H1 (cell line): ENCODE measurements around the gene STPG1. TPM values are rescaled to one million over a fixed set of nuclear protein-coding genes. Genes with fewer than 3 reads are reported as not detected.

Experiments
- CTCF ChIA-PET: fragments of 300-600 bp; sonication (Branson Sonifier 250); formaldehyde crosslinking; loops from one replicate; lab custom pipeline; 2021; ENCODE audit not compliant: partially characterized antibody; lab: Charles Lee
- POLR2A ChIA-PET: fragments of 300-600 bp; sonication (Branson Sonifier 250); formaldehyde crosslinking; loops from one replicate; lab custom pipeline; 2021; ENCODE audit warnings: inconsistent platforms; ENCODE audit not compliant: partially characterized antibody; lab: Charles Lee
- DNase-seq, 2 experiments: peaks; one replicate each; pipeline versions ENCODE4 v3.0.0 to v3.0.0-alpha.2; 2010 to 2022; ENCODE audit warnings: low spot score in 2 of 2, low read depth in 1 of 2, mixed read lengths in 1 of 2
- FAIRE-seq: peaks from 2 replicates; lab custom pipeline; 2011; peaks lifted over from hg19 to GRCh38; lab: Jason Lieb, UNC
- H2AFZ ChIP-seq: 2 replicates; pipeline ENCODE4 v1.8.1; 2012; ENCODE audit warnings: low read length, inconsistent platforms
- H2AK5ac ChIP-seq: 2 replicates; pipeline ENCODE4 v1.6.1; 2013; ENCODE audit warnings: low read depth, low read length
- H2BK120ac ChIP-seq: replicated peaks from 2 replicates; pipeline ENCODE3; 2013; ENCODE audit warnings: low read depth, low read length, inconsistent platforms
- H2BK12ac ChIP-seq: 2 replicates; pipeline ENCODE4 v1.6.1; 2013; ENCODE audit warnings: low read depth, low read length
- H2BK15ac ChIP-seq: 2 replicates; pipeline ENCODE4 v1.6.1; 2013; ENCODE audit warnings: low read length
- H2BK20ac ChIP-seq: 2 replicates; pipeline ENCODE4 v1.6.1; 2013; ENCODE audit warnings: low read length
- H2BK5ac ChIP-seq: 2 replicates; pipeline ENCODE4 v1.6.1; 2013; ENCODE audit warnings: low read depth, low read length
- H3K14ac ChIP-seq: 2 replicates; pipeline ENCODE4 v1.6.1; 2013; ENCODE audit warnings: inconsistent platforms; ENCODE audit not compliant: insufficient read length
- H3K18ac ChIP-seq: 2 replicates; pipeline ENCODE4 v1.6.1; 2013; ENCODE audit warnings: low read length; ENCODE audit errors: extremely low read depth
- H3K23ac ChIP-seq: 2 replicates; pipeline ENCODE4 v1.6.1; 2013; ENCODE audit warnings: inconsistent platforms; ENCODE audit not compliant: insufficient read length
- H3K23me2 ChIP-seq: 2 replicates; pipeline ENCODE4 v1.6.1; 2013; ENCODE audit warnings: low read depth, low read length
- H3K27ac ChIP-seq: 2 replicates; pipeline ENCODE4 v1.6.1; 2011; ENCODE audit warnings: low read depth, low read length, inconsistent platforms
- H3K27me3 ChIP-seq, 4 experiments: replicated peaks in 1 of 4; 1 replicate in 1 of 4; 2 replicates in 3 of 4; pipeline versions ENCODE4 v1.6.1 to v1.8.1; 2011 to 2013; ENCODE audit warnings: low read length in 3 of 4, mild to moderate bottlenecking in 3 of 4, inconsistent platforms in 2 of 4, mixed read lengths in 2 of 4, moderate library complexity in 1 of 4; ENCODE audit not compliant: control insufficient read depth in 3 of 4, insufficient read depth in 3 of 4; ENCODE audit errors: extremely low read depth in 1 of 4
- H3K36me3 ChIP-seq, 4 experiments: 2 replicates each; pipeline versions ENCODE4 v1.6.1 to v1.8.1; 2011 to 2013; ENCODE audit warnings: mild to moderate bottlenecking in 4 of 4, low read length in 3 of 4, moderate library complexity in 2 of 4, control low read depth in 1 of 4, inconsistent platforms in 1 of 4; ENCODE audit not compliant: insufficient read depth in 4 of 4, control insufficient read depth in 2 of 4
- H3K4ac ChIP-seq: replicated peaks from 2 replicates; pipeline ENCODE3; 2013; ENCODE audit warnings: low read length, low read depth, mixed read lengths, inconsistent platforms; ENCODE audit not compliant: insufficient read length
- H3K4me1 ChIP-seq, 4 experiments: replicated peaks in 1 of 4; 1 replicate in 1 of 4; 2 replicates in 3 of 4; pipeline versions ENCODE4 v1.6.1 to v1.8.1; 2011 to 2013; ENCODE audit warnings: low read length in 3 of 4, inconsistent platforms in 2 of 4, mixed read lengths in 1 of 4; ENCODE audit not compliant: insufficient read depth in 4 of 4, control insufficient read depth in 3 of 4
- H3K4me2 ChIP-seq, 2 experiments: 2 replicates each; pipeline versions ENCODE4 v1.6.1 to v1.8.1; 2011 to 2013; ENCODE audit warnings: low read depth in 2 of 2, low read length in 2 of 2, control low read depth in 1 of 2, inconsistent platforms in 1 of 2, mild to moderate bottlenecking in 1 of 2; ENCODE audit not compliant: insufficient read depth in 1 of 2
- H3K4me3 ChIP-seq, 4 experiments: fragments of 200-600, 300-600 bp in 1 of 4; sonication (generic), shearing (Covaris generic), sonication (Bioruptor Twin) in 1 of 4; 2 replicates each; pipeline versions ENCODE4 v1.5.1 to v1.8.1; 2011 to 2016; ENCODE audit warnings: low read length in 4 of 4, low read depth in 3 of 4, control low read depth in 2 of 4, inconsistent platforms in 2 of 4, mild to moderate bottlenecking in 2 of 4, mixed read lengths in 1 of 4, moderate library complexity in 1 of 4; ENCODE audit not compliant: insufficient read depth in 2 of 4; ENCODE audit errors: extremely low read depth in 1 of 4
- H3K56ac ChIP-seq: replicated peaks from 2 replicates; pipeline ENCODE3; 2013; ENCODE audit warnings: low read depth, mild to moderate bottlenecking, mixed read lengths, low read length, inconsistent platforms; ENCODE audit not compliant: insufficient read length
- H3K79me1 ChIP-seq: 2 replicates; pipeline ENCODE4 v1.6.1; 2013; ENCODE audit warnings: low read depth, low read length, control low read depth
- H3K79me2 ChIP-seq, 2 experiments: 2 replicates each; pipeline versions ENCODE4 v1.6.1 to v1.8.1; 2012 to 2013; ENCODE audit warnings: low read length in 2 of 2, mild to moderate bottlenecking in 2 of 2, inconsistent platforms in 1 of 2; ENCODE audit not compliant: insufficient read depth in 2 of 2, control insufficient read depth in 1 of 2
- H3K9ac ChIP-seq, 4 experiments: replicated peaks in 1 of 4; 1 replicate in 1 of 4; 2 replicates in 3 of 4; pipeline versions ENCODE4 v1.6.1 to v1.8.1; 2011 to 2013; ENCODE audit warnings: low read depth in 3 of 4, low read length in 3 of 4, control low read depth in 2 of 4, mild to moderate bottlenecking in 2 of 4, moderate library complexity in 2 of 4, inconsistent platforms in 1 of 4; ENCODE audit errors: extremely low read depth in 1 of 4
- H3K9me3 ChIP-seq, 2 experiments: 2 replicates each; pipeline versions ENCODE4 v1.6.1 to v1.8.1; 2012 to 2013; ENCODE audit warnings: mild to moderate bottlenecking in 2 of 2, moderate library complexity in 2 of 2, control low read depth in 1 of 2, inconsistent platforms in 1 of 2, low read depth in 1 of 2, low read length in 1 of 2, mixed read lengths in 1 of 2; ENCODE audit not compliant: insufficient read depth in 2 of 2
- H4K20me1 ChIP-seq, 2 experiments: replicated peaks in 1 of 2; 2 replicates each; pipeline versions ENCODE3 to v1.8.1; 2011 to 2013; ENCODE audit warnings: inconsistent platforms in 2 of 2, low read length in 2 of 2, mild to moderate bottlenecking in 1 of 2; ENCODE audit not compliant: insufficient read depth in 2 of 2, control insufficient read depth in 1 of 2
- H4K5ac ChIP-seq: 2 replicates; pipeline ENCODE4 v1.6.1; 2013; ENCODE audit warnings: low read length, low read depth, mixed read lengths, inconsistent platforms; ENCODE audit not compliant: insufficient read length
- H4K8ac ChIP-seq: 2 replicates; pipeline ENCODE4 v1.8.0; 2013; ENCODE audit warnings: mild to moderate bottlenecking, moderate library complexity, low read length, inconsistent platforms; ENCODE audit not compliant: insufficient read depth; ENCODE audit errors: extremely low read depth
- H4K91ac ChIP-seq: replicated peaks from 2 replicates; pipeline ENCODE3; 2013; ENCODE audit warnings: low read length, mixed read lengths, inconsistent platforms; ENCODE audit not compliant: insufficient read length
- BCL11A ChIP-seq, 2 experiments: IDR thresholded peaks; one replicate each; pipeline ENCODE4 v1.6.1; 2011; ENCODE audit warnings: low read depth in 2 of 2, low read length in 2 of 2, mild to moderate bottlenecking in 2 of 2
- CHD1 ChIP-seq: IDR thresholded peaks from 2 replicates; pipeline ENCODE4 v1.6.1; 2012; ENCODE audit warnings: low read depth, low read length, improper control_type of control experiment
- EZH2 ChIP-seq: fragments of 200-600 bp; sonication (generic); IDR thresholded peaks from 2 replicates; pipeline ENCODE4 v1.7.1; 2012; ENCODE audit warnings: low read depth, mild to moderate bottlenecking, moderate library complexity, low read length, inconsistent platforms; ENCODE audit not compliant: severe bottlenecking
- NRF1 ChIP-seq: IDR thresholded peaks from 2 replicates; pipeline ENCODE4 v1.6.1; 2011; ENCODE audit warnings: mild to moderate bottlenecking, low read depth, low read length, improper control_type of control experiment
- POU5F1 ChIP-seq: IDR thresholded peaks from 2 replicates; pipeline ENCODE4 v1.6.1; 2011; ENCODE audit warnings: low read depth, mild to moderate bottlenecking, low read length, moderate library complexity
- SIRT6 ChIP-seq: IDR thresholded peaks from one replicate; pipeline ENCODE4 v1.7.1; 2012; ENCODE audit warnings: low read length, inconsistent platforms
- YY1 ChIP-seq: IDR thresholded peaks from 2 replicates; pipeline ENCODE4 v1.6.1; 2011; ENCODE audit warnings: low read depth, mild to moderate bottlenecking, low read length
- WGBS, 2 experiments: shearing (Covaris generic) in 1 of 2; methylation state at CpG; one replicate each; pipeline versions ENCODE4 v1.1.6 to v1.1.7; 2013 to 2015; ENCODE audit warnings: low lambda C conversion rate in 2 of 2, mixed read lengths in 2 of 2, inconsistent platforms in 1 of 2, low coverage in 1 of 2, missing lambda C conversion rate in 1 of 2; ENCODE audit not compliant: insufficient replicate concordance in 2 of 2, insufficient coverage in 1 of 2, insufficient read length in 1 of 2; ENCODE audit errors: extremely low coverage in 1 of 2, missing lambda C conversion rate in 1 of 2; 5-methylcytosine and 5-hydroxymethylcytosine counted together
- polyA plus RNA-seq, 7 experiments: library from polyadenylated mRNA; depleted of rRNA in 3 of 7; stranded (reverse) in 5 of 7; unstranded in 2 of 7; fragments of >200 nt in 5 of 7; fragments of 200-250 nt in 2 of 7; gene quantifications; 1 replicate in 5 of 7; 2 replicates in 1 of 7; 4 replicates in 1 of 7; pipeline versions ENCODE4 v1.2.1 to v1.2.3, GENCODE V29; 2011 to 2013; ENCODE audit warnings: missing spikeins in 2 of 7, mixed read lengths in 2 of 7
- total RNA-seq: library from RNA; stranded (reverse); fragmentation: NEBNext Ultra II Directional; extraction: Animal tissue kit (Norgen Biotek cat#: 25700); gene quantifications from 2 replicates; pipeline ENCODE4 v1.2.1, GENCODE V29; 2021
- TF ChIP-seq, protein P1 (sequence below): IDR thresholded peaks from 2 replicates; pipeline ENCODE4 v1.6.1; 2011; ENCODE audit warnings: low read length, improper control_type of control experiment
- TF ChIP-seq, protein P2 (sequence below): IDR thresholded peaks from 2 replicates; pipeline ENCODE4 v1.6.1; 2012; ENCODE audit warnings: inconsistent platforms

The STPG1 gene
- total and polyA plus RNA-seq, 2 of the 8 experiments (the other 6 are each of a cell fraction or from before 2014, with no cell fraction given) = 10.3 to 11.2 TPM

DNA sequence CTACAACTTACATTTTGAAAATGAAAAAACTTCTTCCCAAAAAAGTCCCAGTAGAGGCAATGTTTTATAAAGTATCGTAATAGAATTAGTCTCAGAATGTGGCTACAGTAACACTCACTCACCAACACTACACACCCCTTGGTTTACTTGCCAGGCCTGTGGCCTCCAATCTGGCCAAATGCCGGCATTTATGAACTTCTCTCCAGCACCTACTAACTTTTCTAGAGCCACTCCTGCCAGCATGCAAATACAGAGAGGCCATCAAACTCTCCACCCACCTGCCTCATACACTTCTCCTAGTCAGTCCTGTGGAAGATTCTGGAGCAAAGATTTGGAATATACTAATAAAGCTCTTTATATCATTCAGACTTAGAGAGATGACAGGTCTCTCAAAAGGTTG is 32.3 kb downstream of the STPG1 start:
- H2AFZ ChIP-seq = no peak overlapping the region
- no peak overlapping the region for H3K27ac ChIP-seq
- no peak for DNase-seq
- H3K4me3 ChIP-seq = no peak overlapping the region
- H4K91ac ChIP-seq = no peak overlapping the region
- H3K9me3 ChIP-seq = no peaks in the 10 kb centered on the region
- H3K4ac ChIP-seq = no peak overlapping the region
- no peaks in the 10 kb centered on the region for H3K4me1 ChIP-seq
- no peak overlapping the region for H4K5ac ChIP-seq
- no peak for FAIRE-seq
- H3K14ac ChIP-seq = no peak overlapping the region
- H3K36me3 ChIP-seq = peaks cover 0 to 5% (median 0%) of the 10 kb centered on the region in 4 experiments; a peak in 4 of 8 replicates
- H3K9ac ChIP-seq = no peak overlapping the region
- no peak overlapping the region for H4K8ac ChIP-seq
- TF ChIP-seq CHD1 (no peak), NRF1 (no peak), BCL11A (IDR thresholded peaks at IDR 0.05; ENCODE audit: low read depth in 2 of 2, low read length in 2 of 2) (no peak), SIRT6 (no peak), YY1 (no peak), EZH2 (no peak), POU5F1 (no peak)
- TF ChIP-seq, protein P1, sequence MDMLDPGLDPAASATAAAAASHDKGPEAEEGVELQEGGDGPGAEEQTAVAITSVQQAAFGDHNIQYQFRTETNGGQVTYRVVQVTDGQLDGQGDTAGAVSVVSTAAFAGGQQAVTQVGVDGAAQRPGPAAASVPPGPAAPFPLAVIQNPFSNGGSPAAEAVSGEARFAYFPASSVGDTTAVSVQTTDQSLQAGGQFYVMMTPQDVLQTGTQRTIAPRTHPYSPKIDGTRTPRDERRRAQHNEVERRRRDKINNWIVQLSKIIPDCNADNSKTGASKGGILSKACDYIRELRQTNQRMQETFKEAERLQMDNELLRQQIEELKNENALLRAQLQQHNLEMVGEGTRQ = no peak
- TF ChIP-seq, protein P2, sequence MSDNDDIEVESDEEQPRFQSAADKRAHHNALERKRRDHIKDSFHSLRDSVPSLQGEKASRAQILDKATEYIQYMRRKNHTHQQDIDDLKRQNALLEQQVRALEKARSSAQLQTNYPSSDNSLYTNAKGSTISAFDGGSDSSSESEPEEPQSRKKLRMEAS = no peak
- TF ChIP-seq, all 59 proteins: peak for 0
- H3K23me2 ChIP-seq = no peaks in the 10 kb centered on the region
- no peak overlapping the region for H2BK5ac ChIP-seq
- WGBS, 2 experiments = 92% methylated on average over 2 of the region's 2 CpGs; no CpG with 5 or more reads in 1 of the 2 experiments
- H2BK20ac ChIP-seq = no peak overlapping the region
- no peaks in the 10 kb centered on the region for H3K79me2 ChIP-seq
- ChIA-PET CTCF (interaction anchor here (0.6 to 9.8 kb wide), 9 partner anchors 9 to 559 kb away, joined by 3 to 233 read pairs (median 6); no protein-coding TSS in a partner anchor), POLR2A (no interaction called here)
- no peak overlapping the region for H2BK15ac ChIP-seq
- H3K56ac ChIP-seq = no peak overlapping the region
- no peak overlapping the region for H3K4me2 ChIP-seq
- H3K23ac ChIP-seq = no peak overlapping the region
- no peak overlapping the region for H2BK12ac ChIP-seq
- H3K18ac ChIP-seq = no peak overlapping the region
- no peak overlapping the region for H2BK120ac ChIP-seq
- H4K20me1 ChIP-seq = no peaks in the 10 kb centered on the region
- no peaks in the 10 kb centered on the region for H3K27me3 ChIP-seq
- H2AK5ac ChIP-seq = no peak overlapping the region
- H3K79me1 ChIP-seq = no peaks in the 10 kb centered on the region
